H1 (cell line): ENCODE data around the gene IQCN. TPM values are rescaled to one million over a fixed set of nuclear protein-coding genes. Genes with fewer than 3 reads are reported as not detected.

ENCODE experiments used
- CTCF ChIA-PET: fragments of 300-600 bp; sonication (Branson Sonifier 250); formaldehyde crosslinking; loops from one replicate; lab custom pipeline; 2021; ENCODE audit not compliant: partially characterized antibody; lab: Charles Lee
- POLR2A ChIA-PET: fragments of 300-600 bp; sonication (Branson Sonifier 250); formaldehyde crosslinking; loops from one replicate; lab custom pipeline; 2021; ENCODE audit warnings: inconsistent platforms; ENCODE audit not compliant: partially characterized antibody; lab: Charles Lee
- DNase-seq, 2 experiments: peaks; one replicate each; pipeline versions ENCODE4 v3.0.0 to v3.0.0-alpha.2; 2010 to 2022; ENCODE audit warnings: low spot score in 2 of 2, low read depth in 1 of 2, mixed read lengths in 1 of 2
- FAIRE-seq: peaks from 2 replicates; lab custom pipeline; 2011; peaks lifted over from hg19 to GRCh38; lab: Jason Lieb, UNC
- H2AFZ ChIP-seq: 2 replicates; pipeline ENCODE4 v1.8.1; 2012; ENCODE audit warnings: low read length, inconsistent platforms
- H2AK5ac ChIP-seq: 2 replicates; pipeline ENCODE4 v1.6.1; 2013; ENCODE audit warnings: low read depth, low read length
- H2BK120ac ChIP-seq: replicated peaks from 2 replicates; pipeline ENCODE3; 2013; ENCODE audit warnings: low read depth, low read length, inconsistent platforms
- H2BK12ac ChIP-seq: 2 replicates; pipeline ENCODE4 v1.6.1; 2013; ENCODE audit warnings: low read depth, low read length
- H2BK15ac ChIP-seq: 2 replicates; pipeline ENCODE4 v1.6.1; 2013; ENCODE audit warnings: low read length
- H2BK20ac ChIP-seq: 2 replicates; pipeline ENCODE4 v1.6.1; 2013; ENCODE audit warnings: low read length
- H2BK5ac ChIP-seq: 2 replicates; pipeline ENCODE4 v1.6.1; 2013; ENCODE audit warnings: low read depth, low read length
- H3K14ac ChIP-seq: 2 replicates; pipeline ENCODE4 v1.6.1; 2013; ENCODE audit warnings: inconsistent platforms; ENCODE audit not compliant: insufficient read length
- H3K18ac ChIP-seq: 2 replicates; pipeline ENCODE4 v1.6.1; 2013; ENCODE audit warnings: low read length; ENCODE audit errors: extremely low read depth
- H3K23ac ChIP-seq: 2 replicates; pipeline ENCODE4 v1.6.1; 2013; ENCODE audit warnings: inconsistent platforms; ENCODE audit not compliant: insufficient read length
- H3K23me2 ChIP-seq: 2 replicates; pipeline ENCODE4 v1.6.1; 2013; ENCODE audit warnings: low read depth, low read length
- H3K27ac ChIP-seq: 2 replicates; pipeline ENCODE4 v1.6.1; 2011; ENCODE audit warnings: low read depth, low read length, inconsistent platforms
- H3K27me3 ChIP-seq, 4 experiments: replicated peaks in 1 of 4; 1 replicate in 1 of 4; 2 replicates in 3 of 4; pipeline versions ENCODE4 v1.6.1 to v1.8.1; 2011 to 2013; ENCODE audit warnings: low read length in 3 of 4, mild to moderate bottlenecking in 3 of 4, inconsistent platforms in 2 of 4, mixed read lengths in 2 of 4, moderate library complexity in 1 of 4; ENCODE audit not compliant: control insufficient read depth in 3 of 4, insufficient read depth in 3 of 4; ENCODE audit errors: extremely low read depth in 1 of 4
- H3K36me3 ChIP-seq, 4 experiments: 2 replicates each; pipeline versions ENCODE4 v1.6.1 to v1.8.1; 2011 to 2013; ENCODE audit warnings: mild to moderate bottlenecking in 4 of 4, low read length in 3 of 4, moderate library complexity in 2 of 4, control low read depth in 1 of 4, inconsistent platforms in 1 of 4; ENCODE audit not compliant: insufficient read depth in 4 of 4, control insufficient read depth in 2 of 4
- H3K4ac ChIP-seq: replicated peaks from 2 replicates; pipeline ENCODE3; 2013; ENCODE audit warnings: low read length, low read depth, mixed read lengths, inconsistent platforms; ENCODE audit not compliant: insufficient read length
- H3K4me1 ChIP-seq, 4 experiments: replicated peaks in 1 of 4; 1 replicate in 1 of 4; 2 replicates in 3 of 4; pipeline versions ENCODE4 v1.6.1 to v1.8.1; 2011 to 2013; ENCODE audit warnings: low read length in 3 of 4, inconsistent platforms in 2 of 4, mixed read lengths in 1 of 4; ENCODE audit not compliant: insufficient read depth in 4 of 4, control insufficient read depth in 3 of 4
- H3K4me2 ChIP-seq, 2 experiments: 2 replicates each; pipeline versions ENCODE4 v1.6.1 to v1.8.1; 2011 to 2013; ENCODE audit warnings: low read depth in 2 of 2, low read length in 2 of 2, control low read depth in 1 of 2, inconsistent platforms in 1 of 2, mild to moderate bottlenecking in 1 of 2; ENCODE audit not compliant: insufficient read depth in 1 of 2
- H3K4me3 ChIP-seq, 4 experiments: fragments of 200-600, 300-600 bp in 1 of 4; sonication (generic), shearing (Covaris generic), sonication (Bioruptor Twin) in 1 of 4; 2 replicates each; pipeline versions ENCODE4 v1.5.1 to v1.8.1; 2011 to 2016; ENCODE audit warnings: low read length in 4 of 4, low read depth in 3 of 4, control low read depth in 2 of 4, inconsistent platforms in 2 of 4, mild to moderate bottlenecking in 2 of 4, mixed read lengths in 1 of 4, moderate library complexity in 1 of 4; ENCODE audit not compliant: insufficient read depth in 2 of 4; ENCODE audit errors: extremely low read depth in 1 of 4
- H3K56ac ChIP-seq: replicated peaks from 2 replicates; pipeline ENCODE3; 2013; ENCODE audit warnings: low read depth, mild to moderate bottlenecking, mixed read lengths, low read length, inconsistent platforms; ENCODE audit not compliant: insufficient read length
- H3K79me1 ChIP-seq: 2 replicates; pipeline ENCODE4 v1.6.1; 2013; ENCODE audit warnings: low read depth, low read length, control low read depth
- H3K79me2 ChIP-seq, 2 experiments: 2 replicates each; pipeline versions ENCODE4 v1.6.1 to v1.8.1; 2012 to 2013; ENCODE audit warnings: low read length in 2 of 2, mild to moderate bottlenecking in 2 of 2, inconsistent platforms in 1 of 2; ENCODE audit not compliant: insufficient read depth in 2 of 2, control insufficient read depth in 1 of 2
- H3K9ac ChIP-seq, 4 experiments: replicated peaks in 1 of 4; 1 replicate in 1 of 4; 2 replicates in 3 of 4; pipeline versions ENCODE4 v1.6.1 to v1.8.1; 2011 to 2013; ENCODE audit warnings: low read depth in 3 of 4, low read length in 3 of 4, control low read depth in 2 of 4, mild to moderate bottlenecking in 2 of 4, moderate library complexity in 2 of 4, inconsistent platforms in 1 of 4; ENCODE audit errors: extremely low read depth in 1 of 4
- H3K9me3 ChIP-seq, 2 experiments: 2 replicates each; pipeline versions ENCODE4 v1.6.1 to v1.8.1; 2012 to 2013; ENCODE audit warnings: mild to moderate bottlenecking in 2 of 2, moderate library complexity in 2 of 2, control low read depth in 1 of 2, inconsistent platforms in 1 of 2, low read depth in 1 of 2, low read length in 1 of 2, mixed read lengths in 1 of 2; ENCODE audit not compliant: insufficient read depth in 2 of 2
- H4K20me1 ChIP-seq, 2 experiments: replicated peaks in 1 of 2; 2 replicates each; pipeline versions ENCODE3 to v1.8.1; 2011 to 2013; ENCODE audit warnings: inconsistent platforms in 2 of 2, low read length in 2 of 2, mild to moderate bottlenecking in 1 of 2; ENCODE audit not compliant: insufficient read depth in 2 of 2, control insufficient read depth in 1 of 2
- H4K5ac ChIP-seq: 2 replicates; pipeline ENCODE4 v1.6.1; 2013; ENCODE audit warnings: low read length, low read depth, mixed read lengths, inconsistent platforms; ENCODE audit not compliant: insufficient read length
- H4K8ac ChIP-seq: 2 replicates; pipeline ENCODE4 v1.8.0; 2013; ENCODE audit warnings: mild to moderate bottlenecking, moderate library complexity, low read length, inconsistent platforms; ENCODE audit not compliant: insufficient read depth; ENCODE audit errors: extremely low read depth
- H4K91ac ChIP-seq: replicated peaks from 2 replicates; pipeline ENCODE3; 2013; ENCODE audit warnings: low read length, mixed read lengths, inconsistent platforms; ENCODE audit not compliant: insufficient read length
- ATF3 ChIP-seq: IDR thresholded peaks from 2 replicates; pipeline ENCODE4 v1.6.1; 2011; ENCODE audit warnings: low read depth, mild to moderate bottlenecking, low read length; ENCODE audit not compliant: insufficient read depth
- CTCF ChIP-seq, 3 experiments: IDR thresholded peaks; 1 replicate in 2 of 3; 2 replicates in 1 of 3; pipeline versions ENCODE4 v1.5.1 to v1.6.1; 2011; ENCODE audit warnings: low read length in 3 of 3, mild to moderate bottlenecking in 3 of 3, inconsistent platforms in 2 of 3, low read depth in 1 of 3, moderate library complexity in 1 of 3; ENCODE audit not compliant: insufficient read depth in 1 of 3; ENCODE audit errors: control extremely low read depth in 1 of 3
- EGR1 ChIP-seq: IDR thresholded peaks from 2 replicates; pipeline ENCODE4 v1.6.1; 2011; ENCODE audit warnings: low read depth, low read length, borderline replicate concordance
- FOSL1 ChIP-seq: IDR thresholded peaks from 2 replicates; pipeline ENCODE4 v1.6.1; 2011; ENCODE audit warnings: mild to moderate bottlenecking, low read depth, low read length, moderate library complexity; ENCODE audit not compliant: insufficient read depth
- KDM1A ChIP-seq: fragments of 200-600, 300-600 bp; sonication (generic); IDR thresholded peaks from 2 replicates; pipeline ENCODE4 v1.7.1; 2016; ENCODE audit warnings: mild to moderate bottlenecking, low read length, borderline replicate concordance
- SIN3A ChIP-seq, 2 experiments: IDR thresholded peaks in 1 of 2; conservative IDR thresholded peaks in 1 of 2; 2 replicates each; pipeline ENCODE4 v1.6.1; 2011 to 2012; ENCODE audit warnings: low read length in 2 of 2, improper control_type of control experiment in 1 of 2, low read depth in 1 of 2, mild to moderate bottlenecking in 1 of 2
- SIRT6 ChIP-seq: IDR thresholded peaks from one replicate; pipeline ENCODE4 v1.7.1; 2012; ENCODE audit warnings: low read length, inconsistent platforms
- WGBS, 2 experiments: shearing (Covaris generic) in 1 of 2; methylation state at CpG; one replicate each; pipeline versions ENCODE4 v1.1.6 to v1.1.7; 2013 to 2015; ENCODE audit warnings: low lambda C conversion rate in 2 of 2, mixed read lengths in 2 of 2, inconsistent platforms in 1 of 2, low coverage in 1 of 2, missing lambda C conversion rate in 1 of 2; ENCODE audit not compliant: insufficient replicate concordance in 2 of 2, insufficient coverage in 1 of 2, insufficient read length in 1 of 2; ENCODE audit errors: extremely low coverage in 1 of 2, missing lambda C conversion rate in 1 of 2; 5-methylcytosine and 5-hydroxymethylcytosine counted together
- polyA plus RNA-seq, 7 experiments: library from polyadenylated mRNA; depleted of rRNA in 3 of 7; stranded (reverse) in 5 of 7; unstranded in 2 of 7; fragments of >200 nt in 5 of 7; fragments of 200-250 nt in 2 of 7; gene quantifications; 1 replicate in 5 of 7; 2 replicates in 1 of 7; 4 replicates in 1 of 7; pipeline versions ENCODE4 v1.2.1 to v1.2.3, GENCODE V29; 2011 to 2013; ENCODE audit warnings: missing spikeins in 2 of 7, mixed read lengths in 2 of 7
- total RNA-seq: library from RNA; stranded (reverse); fragmentation: NEBNext Ultra II Directional; extraction: Animal tissue kit (Norgen Biotek cat#: 25700); gene quantifications from 2 replicates; pipeline ENCODE4 v1.2.1, GENCODE V29; 2021

The IQCN gene
- total and polyA plus RNA-seq, 2 of the 8 experiments (the other 6 are each of a cell fraction or from before 2014, with no cell fraction given), result 0.36 to 1.0 TPM

GRCh38 chr19:18223860-18224524, 50.3 kb downstream of the IQCN start:
- H3K79me2 ChIP-seq, result no peaks in the 10 kb centered on the region
- peak in 1 of 2 experiments; percentile 100 for DNase-seq
- peak; percentile 81; the same call in 1 of the 2 replicates for TF ChIP-seq KDM1A
- TF ChIP-seq SIN3A (conservative IDR thresholded peaks at IDR 0.05 in 1 of 2, IDR thresholded peaks at IDR 0.05 in 1 of 2; ENCODE audit: low read depth in 1 of 2, low read length in 2 of 2), result peak in 1 of 2 experiments; percentile 72; a peak in 1 of 4 replicates
- no peak for TF ChIP-seq CTCF (IDR thresholded peaks at IDR 0.05; ENCODE audit: control extremely low read depth in 1 of 3, insufficient read depth in 1 of 3, low read depth in 1 of 3, low read length in 3 of 3)
- no peak for TF ChIP-seq ATF3
- no peak for TF ChIP-seq FOSL1
- TF ChIP-seq EGR1, result no peak
- TF ChIP-seq SIRT6, result no peak

More at GRCh38 chr19:18223860-18224524, 50.3 kb downstream of the IQCN start:
- Histone ChIP-seq H4K5ac (peak overlapping the region; percentile 97), H3K9me3 (no peaks in the 10 kb centered on the region), H4K20me1 (no peaks in the 10 kb centered on the region), H3K27ac (peak overlapping the region; percentile 89), H2BK20ac (no peak overlapping the region), H3K36me3 (no peaks in the 10 kb centered on the region), H2AK5ac (0 out of 2 replicates have a peak overlapping the region, but pooled peaks have one; percentile 75), H3K23me2 (peaks cover 13% of the 10 kb centered on the region), H3K56ac (peak overlapping the region; percentile 97), H3K4me2 (peak overlapping the region; percentile 72 to 98), H3K23ac (no peak overlapping the region), H3K79me1 (no peaks in the 10 kb centered on the region), H4K91ac (peak overlapping the region; percentile 95), H3K18ac (peak overlapping the region; percentile 99), H2BK120ac (peak overlapping the region; percentile 41), H3K14ac (no peak overlapping the region), H3K27me3 (peaks cover 10 to 23% (median 17%) of the 10 kb centered on the region in 4 experiments), H4K8ac (peak overlapping the region; percentile 94), H2BK5ac (peak overlapping the region; percentile 99), H3K4me3 (peak overlapping the region; percentile 54 to 77 (median 68)), H2BK12ac (peak overlapping the region; percentile 90; the same call in 1 of the 2 replicates), H2BK15ac (no peak overlapping the region; the same call in 1 of the 2 replicates), H3K9ac (peak overlapping the region in 3 of 4 experiments; percentile 82 to 85 (median 84); a peak in 6 of 7 replicates), H3K4me1 (peaks cover 0 to 20% (median 16%) of the 10 kb centered on the region in 4 experiments; a peak in 6 of 7 replicates), H3K4ac (peak overlapping the region; percentile 6), H2AFZ (peak overlapping the region; percentile 31; the same call in 1 of the 2 replicates)
- CTCF ChIA-PET, result interaction anchor here (0.6 to 8.3 kb wide), 8 partner anchors 8 to 1258 kb away, joined by 3 to 87 read pairs (median 11); partner anchors contain the start of genes PIK3R2 and RAB3A
- POLR2A ChIA-PET, result interaction anchor here (0.6 to 6.5 kb wide), 10 partner anchors 9 to 99 kb away, joined by 3 to 59 read pairs (median 6); partner anchors contain the start of genes JUND, LSM4 and RAB3A
- WGBS, 2 experiments, result 2% methylated on average over 29 of the region's 39 CpGs; no CpG with 5 or more reads in 1 of the 2 experiments
- FAIRE-seq, result peak; percentile 81
